CD4-positive, alpha-beta T cell treated with Interferon alpha-2 for 1 hour (primary cell): ENCODE results near the gene AKNA.

Experiments
- DNase-seq, 2 donors: peaks; one replicate each; pipeline ENCODE4 v3.0.0-alpha.2; 2020 to 2022

Gene AKNA

DNA sequence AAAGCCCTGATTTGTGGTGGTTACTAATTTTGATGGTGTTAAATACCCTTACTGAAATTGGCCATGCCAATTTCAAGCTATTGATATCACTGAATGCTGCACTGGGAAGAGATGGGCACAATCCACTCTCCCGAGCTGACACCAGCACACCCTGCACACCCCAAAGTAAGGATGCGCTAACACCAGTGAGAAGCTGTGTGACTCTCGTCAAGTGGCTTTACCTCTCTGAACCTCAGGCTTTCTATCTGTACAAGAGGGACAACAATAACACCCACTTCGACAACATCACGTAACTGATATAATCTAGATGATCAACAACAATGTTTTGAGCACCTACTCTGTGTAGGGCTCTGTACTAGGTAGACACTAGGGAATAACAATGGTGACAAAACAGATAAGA is 8.0 kb upstream of the AKNA start:
- no peak for DNase-seq

- no peak for DNase-seq
These were observed 7.5 kb upstream of the AKNA start for GRCh38 chr9:114395334-114395617.

DNA sequence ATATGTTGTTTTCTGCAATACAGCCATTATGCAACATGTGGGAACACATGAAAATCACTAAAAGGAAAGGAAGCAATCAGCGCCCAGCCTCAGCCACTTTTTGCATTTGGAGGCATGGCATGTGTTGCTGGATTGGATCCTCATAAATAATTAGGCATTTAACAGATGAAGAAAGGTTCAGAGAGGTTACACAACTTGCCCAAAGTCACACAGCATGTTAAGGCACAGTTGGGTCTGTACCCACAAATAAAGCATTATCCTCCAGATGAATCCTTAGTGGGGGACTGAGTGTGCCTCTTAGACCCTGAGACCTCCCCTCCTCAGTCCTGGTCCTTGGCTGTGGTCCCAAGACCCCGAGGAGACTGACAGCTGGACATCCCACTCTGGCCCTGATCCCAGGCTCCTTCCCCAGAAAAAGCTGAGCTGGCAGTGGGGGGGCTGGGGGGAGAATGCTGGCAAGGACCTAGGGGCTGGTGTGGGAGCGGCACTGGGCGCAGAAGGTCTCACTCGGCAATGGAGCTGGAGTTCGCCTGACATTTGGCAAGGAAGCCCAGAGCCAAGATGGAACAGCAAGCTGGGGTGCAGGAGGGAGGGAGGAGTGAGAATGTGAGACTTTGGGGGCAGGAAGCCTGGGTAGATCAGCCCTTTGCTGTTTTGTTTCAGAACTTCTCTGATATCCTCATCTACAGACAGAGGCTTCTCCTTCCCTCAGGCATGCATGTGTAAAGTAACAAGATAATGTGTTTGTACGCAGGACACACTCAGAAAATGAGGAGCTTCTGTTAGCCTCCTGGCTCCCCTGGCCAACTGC is 6.9 kb upstream of the AKNA start:
- DNase-seq: no peak

DNA sequence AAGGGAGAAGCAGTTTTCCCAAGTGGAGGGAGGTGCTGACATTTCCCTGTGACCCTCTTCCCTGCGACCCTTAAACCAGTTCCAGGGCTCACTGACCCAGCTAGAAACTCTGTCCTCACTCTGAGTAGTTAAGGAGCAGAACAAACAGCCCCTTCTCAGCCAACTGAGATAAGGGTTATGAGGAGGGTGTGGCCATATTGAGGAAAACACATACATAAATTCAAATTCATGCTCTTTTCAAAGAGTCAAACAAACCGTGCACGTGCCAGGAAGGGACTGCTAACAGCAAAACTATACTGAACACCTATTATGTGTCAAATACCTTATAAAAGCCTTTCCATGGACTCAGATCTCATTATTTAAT is 4.9 kb upstream of the AKNA start:
- no peak for DNase-seq

GRCh38 chr9:114390952-114391351 is 3.2 kb upstream of the AKNA start:
- no peak for DNase-seq

DNA sequence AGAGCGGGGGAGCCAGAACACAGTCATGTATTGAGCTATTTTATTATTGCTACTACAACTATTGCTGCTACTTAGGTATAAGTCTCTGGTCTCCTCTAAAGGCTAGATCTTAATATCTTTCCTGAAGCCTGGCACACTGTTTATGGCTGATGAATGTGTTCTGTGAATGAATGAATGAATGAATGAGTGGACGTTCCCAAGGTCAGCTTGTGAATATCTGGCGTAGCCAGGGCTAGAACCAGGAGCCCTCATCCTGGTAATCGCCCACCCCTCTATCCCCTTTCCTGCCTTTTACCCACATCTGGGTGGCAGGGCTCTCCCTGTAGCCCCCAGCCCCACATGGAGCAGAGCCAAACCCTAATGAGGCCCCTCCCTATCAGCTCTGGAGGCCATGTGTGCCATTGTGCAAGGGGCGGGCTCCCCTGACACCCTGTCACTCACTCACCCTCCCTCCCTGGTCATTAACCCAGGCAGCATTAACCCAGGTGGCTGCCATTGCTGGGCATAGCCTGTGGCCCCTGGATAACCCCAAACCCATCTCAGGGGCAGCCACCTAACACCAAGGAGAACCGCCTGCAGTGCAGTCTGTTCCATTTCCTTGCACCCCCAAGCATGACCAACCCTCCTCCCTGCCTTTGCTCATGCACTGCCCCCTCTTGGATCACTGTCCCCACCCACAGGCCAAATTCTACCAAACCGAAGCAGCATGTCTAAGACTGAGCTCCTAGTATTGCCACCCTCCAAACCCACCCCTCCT is 2.0 kb upstream of the AKNA start:
- peak in 1 of 2 donors; percentile 36 for DNase-seq

GRCh38 chr9:114388764-114389375 is 1.1 kb upstream of the AKNA start:
- no peak for DNase-seq

DNA sequence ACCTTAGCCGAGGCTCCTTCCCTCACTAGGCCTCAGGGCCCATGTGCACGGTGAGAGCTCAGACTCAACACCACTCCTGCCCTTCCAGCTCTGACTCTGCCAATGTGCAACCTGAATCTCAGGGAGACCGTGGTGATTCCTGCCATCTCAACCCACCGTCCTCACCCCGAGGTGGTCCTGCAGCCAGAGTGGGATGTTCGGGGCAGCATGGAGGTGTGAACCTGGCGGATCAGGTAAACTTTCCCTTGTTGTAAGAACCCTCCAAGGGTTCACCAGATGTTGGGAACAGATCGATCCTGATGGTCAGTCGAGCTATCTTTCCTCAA is 538 bp upstream of the AKNA start:
- DNase-seq: no peak

GRCh38 chr9:114386886-114387679 is 699 bp downstream of the AKNA start:
- DNase-seq: peak in 1 of 2 donors; percentile 34

- DNase-seq: no peak
These were observed 1.4 kb downstream of the AKNA start for GRCh38 chr9:114386361-114386885.

- peak; percentile 91 to 94 for DNase-seq
These were observed 2.2 kb downstream of the AKNA start for GRCh38 chr9:114385397-114386181.

DNA sequence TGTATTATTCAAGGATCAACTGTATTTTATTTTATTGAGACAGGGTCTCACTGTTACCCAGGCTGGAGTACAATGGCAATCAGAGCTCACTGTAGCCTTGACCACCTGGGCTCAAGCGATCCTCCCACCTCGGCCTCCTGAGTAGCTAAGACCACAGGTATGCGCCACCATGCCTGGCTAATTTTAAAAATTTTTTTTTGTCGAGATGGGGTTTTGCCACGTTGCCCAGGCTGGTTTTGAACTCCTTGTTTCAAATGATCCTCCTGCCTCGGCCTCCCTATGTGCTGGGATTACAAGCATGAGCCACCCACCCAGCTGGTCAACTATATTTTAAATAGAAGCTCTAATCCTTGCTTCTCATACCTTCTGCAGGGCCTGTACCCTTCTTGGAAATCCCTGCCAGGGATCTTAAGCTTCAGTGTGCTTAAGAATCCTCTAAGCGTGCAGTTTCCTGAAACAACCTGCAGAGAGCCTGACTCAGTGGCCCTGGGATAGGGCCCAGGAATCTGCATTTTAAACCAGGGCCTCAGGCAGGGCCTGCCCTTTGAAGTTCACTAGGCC is 2.9 kb downstream of the AKNA start:
- DNase-seq: no peak

DNA sequence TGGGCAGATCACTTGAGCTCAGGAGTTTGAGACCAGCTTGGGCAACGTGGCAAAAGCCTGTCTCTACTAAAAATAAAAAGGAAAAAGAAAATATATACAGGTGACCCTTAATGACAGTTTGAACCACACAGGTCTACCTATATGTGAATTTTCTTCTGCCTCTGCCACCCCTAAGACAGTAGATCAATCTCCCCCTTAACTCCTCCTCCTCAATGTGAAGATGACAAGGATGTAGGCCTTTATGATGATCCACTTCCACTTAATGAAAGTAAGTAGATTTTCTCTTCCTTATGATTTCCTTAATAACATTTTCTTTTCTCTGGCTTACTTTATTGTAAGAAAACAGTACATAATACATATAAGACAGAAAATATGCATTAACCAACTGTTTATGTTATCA is 3.4 kb downstream of the AKNA start:
- DNase-seq: no peak

DNA sequence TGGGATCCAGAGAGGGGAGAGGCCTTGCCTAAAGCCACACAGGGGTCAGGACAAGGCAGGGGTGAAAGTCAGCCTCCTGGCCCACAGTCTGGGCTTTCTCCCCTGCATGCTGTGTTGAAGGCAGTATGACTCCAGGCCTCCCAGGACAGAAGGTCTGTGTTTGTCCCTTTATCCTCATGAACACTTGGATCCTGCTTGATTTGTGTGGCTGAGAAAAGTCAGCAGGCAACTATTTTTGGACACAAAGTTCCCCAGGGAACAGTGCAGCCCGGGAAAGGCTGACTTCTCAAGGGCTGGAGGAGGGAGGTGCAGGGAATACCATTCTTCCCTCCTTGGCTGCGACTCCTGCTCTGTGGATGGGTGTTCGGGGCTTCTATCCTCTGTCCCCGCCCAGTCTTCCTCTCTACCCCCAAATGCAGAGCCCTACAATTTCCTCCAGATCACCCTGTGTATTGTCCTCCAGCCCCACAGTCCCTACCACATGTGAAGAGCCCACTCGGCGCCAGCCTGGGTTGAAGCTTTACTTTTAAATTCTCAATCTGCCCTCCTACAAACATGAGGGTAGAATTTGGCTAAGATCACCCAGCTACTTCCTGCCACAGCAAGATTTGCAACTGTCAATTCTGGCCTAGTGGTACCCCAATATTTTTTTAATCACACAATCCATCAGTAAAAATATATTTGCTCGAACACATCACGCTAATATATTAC is 4.1 kb downstream of the AKNA start:
- peak in 1 of 2 donors; percentile 42 for DNase-seq

- DNase-seq: peak; percentile 81 to 87
These were observed 4.9 kb downstream of the AKNA start for GRCh38 chr9:114382699-114383520.

GRCh38 chr9:114378883-114379282 is 8.9 kb downstream of the AKNA start:
- no peak for DNase-seq

DNA sequence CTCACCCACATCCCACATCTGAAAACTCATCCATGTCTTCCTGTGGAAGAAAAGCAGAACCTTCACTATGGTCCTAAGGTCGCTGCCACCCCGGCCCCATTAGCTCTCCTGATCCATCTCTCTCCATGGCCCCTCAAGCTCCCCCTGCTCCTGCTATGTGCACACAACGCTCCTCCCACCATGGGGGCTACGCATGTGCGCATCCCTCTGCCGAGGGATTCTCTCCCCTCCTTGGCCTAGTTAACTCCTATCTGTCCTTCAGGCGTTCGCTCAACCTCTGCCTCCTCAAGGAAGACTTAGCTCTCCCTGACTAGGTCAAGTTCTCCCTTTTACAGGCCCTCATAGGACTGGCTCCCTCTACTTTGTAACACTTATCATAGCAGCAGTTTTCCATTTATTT is 9.8 kb downstream of the AKNA start:
- no peak for DNase-seq

DNA sequence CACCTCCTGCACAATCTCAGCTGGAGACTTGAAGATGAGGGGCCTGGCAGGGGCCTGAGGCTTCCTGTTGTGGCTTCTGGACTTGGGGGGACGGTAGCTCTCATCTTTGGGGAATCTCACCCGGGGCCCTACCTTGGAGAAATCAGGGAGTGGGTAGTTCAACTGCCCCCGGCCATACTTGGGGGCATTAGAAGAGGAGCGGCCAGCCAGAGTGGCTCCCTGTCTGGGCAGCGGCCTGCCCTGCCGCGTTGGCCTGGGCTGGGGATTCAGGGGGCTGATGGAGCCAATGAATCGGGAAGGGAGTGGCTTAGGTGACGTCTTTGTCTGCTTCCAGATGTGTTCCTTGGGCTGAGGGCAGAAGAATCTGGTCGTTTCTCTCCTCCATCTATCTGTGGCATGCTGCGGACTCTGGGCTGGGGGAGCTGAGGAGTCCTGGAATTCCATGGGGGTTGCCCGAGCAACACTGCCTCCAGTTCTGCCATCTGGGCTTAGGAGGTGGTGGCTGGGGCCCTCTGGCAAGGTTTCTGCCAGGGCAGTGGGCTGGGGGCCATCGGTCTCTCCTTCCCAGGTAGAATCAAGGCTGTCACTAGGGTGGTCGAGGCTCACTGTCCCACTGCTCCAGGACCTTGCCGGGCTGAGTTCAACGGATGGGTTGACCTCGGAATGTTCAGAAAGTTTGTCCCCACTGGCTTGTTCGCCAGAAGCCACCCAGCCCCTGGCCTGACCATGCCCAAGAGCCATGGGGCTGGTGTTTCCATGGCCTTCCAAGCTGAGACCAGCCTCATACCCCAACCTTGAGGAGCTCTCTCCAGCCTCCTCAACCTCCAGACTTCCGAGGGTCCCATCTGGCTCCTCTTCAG is 11.0 kb downstream of the AKNA start:
- no peak for DNase-seq

DNA sequence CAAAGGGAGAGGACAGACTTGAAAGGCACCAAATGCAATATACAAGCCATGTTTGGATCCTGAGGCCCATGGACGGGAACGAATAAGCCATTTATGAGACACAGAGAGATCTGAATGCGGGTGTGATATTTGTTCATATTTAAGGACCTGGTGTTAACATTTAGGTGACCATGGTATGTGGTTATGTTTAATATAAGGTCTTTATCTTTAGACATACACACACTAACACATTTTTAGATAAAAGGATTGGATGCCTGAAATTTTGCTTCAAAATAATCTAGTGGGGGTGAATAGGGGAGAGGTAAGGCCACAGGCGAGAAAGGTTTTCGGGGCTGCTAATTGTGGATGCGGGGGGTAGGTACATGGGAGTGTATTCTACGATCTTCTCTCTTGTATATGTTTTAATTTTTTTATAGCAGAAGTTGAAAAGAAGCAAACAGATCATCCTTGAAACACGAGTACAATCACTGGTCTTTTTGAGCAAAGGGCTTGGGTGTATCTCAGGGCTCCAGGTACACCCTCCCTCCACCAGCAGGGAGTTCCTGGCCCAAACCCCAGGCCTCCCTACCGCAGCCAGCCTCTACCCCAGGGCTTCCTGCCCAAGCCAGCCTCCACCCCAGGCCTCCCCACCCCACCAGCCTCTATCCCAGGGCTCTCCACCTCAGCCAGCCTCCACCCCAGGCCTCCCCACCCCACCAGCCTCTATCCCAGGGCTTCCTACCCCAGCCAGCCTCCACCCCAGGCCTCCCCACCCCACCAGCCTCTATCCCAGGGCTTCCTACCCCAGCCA is 12.2 kb downstream of the AKNA start:
- DNase-seq: no peak
